ENCODE data around the gene RAN.
"Not testable (repeated sequence)": the region's sequence is repeated elsewhere in the genome, so short reads cannot be mapped to it uniquely, and the experiment has no call there.

RAN gene

DNA sequence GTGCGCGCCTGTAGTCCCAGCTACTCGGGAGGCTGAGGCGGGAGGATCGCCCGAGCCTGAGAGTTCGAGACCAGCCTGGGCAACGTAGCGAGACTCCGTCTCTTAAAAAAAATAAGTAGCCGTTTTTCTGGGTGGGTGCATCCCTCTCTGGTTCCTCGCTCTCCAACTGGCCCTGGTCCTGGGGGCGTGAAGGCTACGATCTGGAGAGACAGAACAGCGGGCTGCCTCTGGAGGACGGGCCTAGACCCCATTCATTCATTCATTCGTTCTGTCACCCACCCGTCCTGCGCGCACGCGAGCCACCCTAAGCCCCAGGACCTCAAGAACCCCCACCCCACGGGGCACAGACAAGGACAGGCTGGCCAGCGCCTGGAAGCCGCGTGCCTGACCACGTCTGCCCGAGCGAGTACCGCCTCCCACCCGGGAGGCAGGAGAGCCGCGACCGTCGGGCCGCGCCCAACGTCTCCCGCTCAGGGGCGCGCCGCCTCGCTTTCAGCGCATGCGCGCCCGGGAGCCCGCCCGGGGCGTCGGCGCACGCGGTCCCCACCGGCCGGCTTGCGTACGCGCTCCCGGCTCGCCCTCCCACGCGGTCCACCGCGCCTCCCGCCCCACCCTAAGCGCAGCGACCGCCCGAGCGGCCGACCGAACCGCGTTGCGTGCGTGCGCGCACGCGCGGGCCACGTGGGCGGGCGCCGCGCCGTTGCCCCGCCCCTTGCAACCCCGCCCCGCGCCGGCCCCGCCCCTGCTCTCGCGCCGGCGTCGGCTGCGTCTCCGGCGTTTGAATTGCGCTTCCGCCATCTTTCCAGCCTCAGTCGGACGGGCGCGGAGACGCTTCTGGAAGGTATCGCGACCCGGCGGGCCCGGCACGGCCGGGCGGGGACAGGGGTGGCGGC lies at the start of gene RAN:
Gene RAN, plus strand, starts transcription at position 781 of the 893 bp plus-strand sequence. CDS start 528 bp downstream, outside the sequence.
- peak; percentile 92 for DNase-seq (ENCODE audit: low spot score)

DNA sequence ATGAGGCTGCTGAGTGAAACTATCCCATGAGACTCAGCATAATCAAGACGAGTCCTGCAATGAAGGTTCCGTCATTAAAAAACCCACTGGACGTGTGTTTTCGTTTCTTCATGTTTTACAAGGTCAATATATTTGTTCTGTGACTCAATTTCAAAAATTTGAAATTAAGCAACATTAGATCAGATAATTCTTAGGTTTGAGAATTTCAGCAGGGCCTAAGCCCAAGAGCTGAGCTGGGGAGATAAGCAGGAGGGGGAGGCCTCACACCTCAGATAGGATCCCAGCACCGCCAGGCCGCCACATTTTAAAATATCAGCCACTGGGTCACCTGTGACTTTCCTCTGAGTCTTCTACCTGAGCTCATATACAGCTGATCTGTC lies 46.1 kb upstream of the RAN start:
- DNase-seq (ENCODE audit: low spot score): no peak

DNA sequence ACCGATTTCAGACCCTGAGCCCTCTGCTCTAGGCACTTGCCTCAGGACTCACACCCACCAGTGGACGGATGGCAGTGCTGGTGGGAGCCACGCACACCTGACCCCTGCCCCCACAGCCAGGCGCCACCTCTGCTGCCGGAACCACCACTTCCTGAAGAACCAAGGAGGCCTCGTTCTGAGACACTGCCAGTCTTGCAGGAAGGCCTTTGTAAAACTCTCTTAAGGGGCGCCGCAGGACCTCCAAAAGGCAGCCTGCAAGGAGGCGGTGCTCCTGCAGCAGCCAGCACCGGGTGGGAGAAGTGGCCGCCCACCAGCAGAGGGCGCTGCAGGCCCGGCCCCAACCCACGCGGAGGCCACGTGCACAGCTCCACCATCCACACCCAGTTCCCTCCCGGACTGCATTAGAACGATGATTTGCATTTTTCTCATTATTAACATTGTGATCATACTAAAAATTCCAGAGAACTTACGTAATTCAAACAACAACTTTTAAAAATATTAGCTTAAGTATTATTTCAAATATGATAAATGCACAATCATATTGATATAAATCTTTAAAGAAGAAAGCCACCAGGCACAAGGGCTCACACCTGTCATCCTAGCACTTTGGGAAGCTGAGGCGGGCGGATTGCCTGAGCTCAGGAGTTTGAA lies 45.6 kb upstream of the RAN start:
- peak; percentile 44 for DNase-seq (ENCODE audit: low spot score)

DNA sequence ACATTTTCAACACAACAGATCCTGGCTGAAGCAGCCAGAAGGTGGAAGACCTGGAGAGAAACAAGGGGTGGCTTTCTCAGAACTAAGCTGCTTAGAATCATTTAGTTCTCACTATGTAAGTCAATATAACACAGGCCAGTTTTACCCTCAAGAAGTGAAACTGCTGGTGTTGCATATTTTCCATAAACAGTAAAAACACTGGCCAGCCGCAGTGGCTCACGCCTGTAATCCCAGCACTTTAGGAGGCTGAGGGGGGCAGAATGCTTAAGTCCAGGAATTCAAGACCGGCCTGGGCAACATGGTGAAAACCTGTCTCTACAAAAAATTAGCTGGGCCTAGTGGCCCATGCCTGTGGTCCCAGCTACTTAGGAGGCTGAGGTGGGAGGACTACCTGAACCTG lies 44.4 kb upstream of the RAN start:
- DNase-seq (ENCODE audit: low spot score): no peak

DNA sequence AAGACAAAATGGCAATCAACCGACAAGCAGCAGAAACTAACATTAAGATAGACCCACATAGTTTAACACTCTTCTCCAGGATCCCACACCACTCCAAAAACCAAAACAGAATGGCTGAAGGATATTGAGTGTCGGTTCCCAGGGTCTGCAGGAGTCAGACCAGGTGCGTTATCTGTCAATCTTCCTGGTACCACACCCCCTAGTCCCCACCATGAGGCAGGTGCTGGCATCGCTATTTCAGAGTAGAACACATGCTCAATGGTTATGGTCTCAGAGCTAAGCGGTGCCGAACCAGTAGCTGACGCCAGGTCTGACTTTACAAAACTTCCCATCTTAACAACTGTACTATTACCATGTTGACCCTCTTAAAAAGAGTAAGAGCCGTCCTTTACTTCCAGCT lies 43.0 kb upstream of the RAN start:
- DNase-seq (ENCODE audit: low spot score): no peak

DNA sequence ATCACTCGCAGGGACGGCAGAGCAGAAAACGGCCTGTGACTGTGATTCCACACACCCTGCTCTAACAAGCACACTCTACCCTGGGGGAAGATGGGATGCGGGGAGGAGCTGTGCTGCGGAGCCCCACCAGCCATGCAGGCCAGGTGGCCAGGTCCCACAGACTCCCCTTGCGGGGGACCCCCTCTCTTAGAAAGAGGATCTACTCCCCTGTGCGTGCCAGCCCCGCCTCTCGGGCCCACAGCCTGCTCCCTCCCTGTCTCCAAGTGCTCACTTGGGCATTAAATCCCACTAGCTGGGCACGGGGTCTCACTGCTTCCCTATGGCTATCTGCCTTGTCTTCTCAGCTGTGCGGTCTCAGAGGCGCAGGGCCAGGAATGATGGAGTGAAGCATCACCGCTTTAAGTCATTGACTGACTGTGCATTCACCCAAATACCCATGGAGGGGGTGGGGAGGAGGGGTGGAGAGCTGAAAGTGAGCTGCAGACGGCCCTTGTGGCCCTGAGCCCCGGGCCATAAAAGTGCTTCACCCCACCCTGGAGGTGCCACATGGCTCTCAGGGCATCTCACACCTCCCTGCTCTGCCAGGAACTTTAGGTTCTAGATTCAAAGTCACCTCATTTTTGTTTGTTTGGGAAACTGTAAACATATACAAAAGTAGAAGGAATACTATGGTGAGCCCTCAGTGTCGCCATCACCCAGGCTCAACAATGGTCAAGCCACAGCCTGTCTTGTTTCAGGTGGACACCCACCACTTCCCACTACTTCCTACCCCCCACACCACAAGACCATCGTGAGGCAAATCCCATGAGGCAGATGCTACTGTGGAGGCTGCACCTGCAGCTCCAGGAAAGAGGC lies 42.2 kb upstream of the RAN start:
- no peak for DNase-seq (ENCODE audit: low spot score)

DNA sequence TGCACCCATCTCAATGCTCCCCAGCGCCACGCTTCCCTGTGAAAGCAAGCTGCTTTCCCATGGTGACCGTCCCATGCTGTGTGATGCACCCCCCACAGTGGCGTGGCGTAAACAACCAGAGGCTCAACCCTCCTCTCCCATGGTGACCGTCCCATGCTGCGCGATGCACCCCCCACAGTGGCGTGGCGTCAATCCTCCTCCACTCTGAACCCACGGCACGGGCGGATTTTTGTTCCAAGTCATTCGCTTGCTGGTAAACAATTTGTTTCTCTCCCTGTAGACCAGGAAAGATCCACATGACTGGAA lies 41.7 kb upstream of the RAN start:
- no peak for DNase-seq (ENCODE audit: low spot score)

DNA sequence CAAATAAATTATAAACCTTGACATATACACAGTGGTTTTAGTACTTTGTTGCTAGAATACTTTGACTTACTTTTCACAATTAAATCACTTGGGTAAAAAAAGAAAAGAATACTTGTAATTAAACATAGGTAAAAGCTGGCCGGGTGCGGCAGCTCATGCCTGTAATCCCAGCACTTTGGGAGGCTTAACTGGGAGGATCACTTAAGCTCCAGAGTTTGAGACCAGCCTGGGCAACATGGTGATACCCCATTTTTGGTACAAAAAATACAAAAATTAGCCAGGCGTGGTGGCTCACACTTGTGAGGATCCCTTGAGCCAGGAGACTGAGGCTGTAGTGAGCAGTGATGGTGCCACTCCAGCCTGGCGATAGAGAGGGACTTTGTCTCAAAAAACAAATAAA lies 40.6 kb upstream of the RAN start:
- no peak for DNase-seq (ENCODE audit: low spot score)

DNA sequence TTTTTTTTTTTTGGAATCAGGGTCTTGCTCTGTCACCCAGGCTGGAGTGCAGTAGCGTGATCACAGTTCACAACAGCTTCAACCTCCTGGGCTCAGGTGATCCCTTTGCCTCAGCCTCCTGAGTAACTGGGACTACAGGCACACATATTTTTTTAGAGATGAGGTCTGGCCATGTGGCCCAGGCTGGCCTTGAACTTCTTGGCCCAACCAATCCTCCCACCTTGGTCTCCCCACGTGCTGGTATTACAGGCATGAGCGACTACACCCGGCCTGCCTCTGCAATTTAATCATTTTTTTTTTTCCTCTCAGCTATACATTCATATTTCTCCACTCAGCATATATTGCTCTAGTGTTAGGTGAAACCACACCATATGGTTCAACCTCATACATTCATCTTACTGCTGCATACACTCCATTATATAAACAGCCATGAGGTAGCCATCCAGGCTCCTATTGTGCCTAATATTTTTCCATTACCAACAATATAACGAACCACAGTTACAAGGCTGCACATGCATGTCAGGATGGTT lies 39.9 kb upstream of the RAN start:
- DNase-seq (ENCODE audit: low spot score): no peak

DNA sequence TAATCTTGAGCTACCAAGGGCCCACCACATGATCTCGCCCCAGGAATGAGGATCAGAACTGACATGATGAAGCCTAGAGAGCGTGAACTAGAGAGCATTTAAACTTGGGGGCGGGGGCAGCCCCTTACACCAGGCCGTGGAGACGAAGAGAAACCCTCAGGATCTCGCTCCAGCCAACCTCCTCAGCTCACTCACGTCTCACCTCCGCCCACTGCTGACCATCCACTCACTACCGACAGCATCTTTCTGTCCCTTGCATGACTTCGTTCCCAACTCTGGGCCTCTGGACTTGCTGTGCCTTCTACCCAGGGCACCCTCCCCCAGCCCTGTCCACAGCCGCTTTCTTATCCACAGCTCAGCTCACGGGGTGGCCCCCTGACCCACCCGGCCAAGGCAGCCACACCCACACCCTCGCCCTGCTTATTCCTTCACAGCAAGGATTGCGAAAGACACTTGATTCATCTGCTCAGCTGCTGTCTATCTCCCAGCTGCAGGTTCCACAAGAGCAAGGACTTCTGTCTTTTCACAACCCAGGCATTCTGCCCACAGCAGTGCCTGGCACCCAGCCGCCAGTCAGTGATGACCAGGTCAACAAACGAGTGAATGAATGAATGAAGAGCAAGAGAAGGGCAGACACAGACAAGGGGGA lies 39.2 kb upstream of the RAN start:
- DNase-seq (ENCODE audit: low spot score): no peak

DNA sequence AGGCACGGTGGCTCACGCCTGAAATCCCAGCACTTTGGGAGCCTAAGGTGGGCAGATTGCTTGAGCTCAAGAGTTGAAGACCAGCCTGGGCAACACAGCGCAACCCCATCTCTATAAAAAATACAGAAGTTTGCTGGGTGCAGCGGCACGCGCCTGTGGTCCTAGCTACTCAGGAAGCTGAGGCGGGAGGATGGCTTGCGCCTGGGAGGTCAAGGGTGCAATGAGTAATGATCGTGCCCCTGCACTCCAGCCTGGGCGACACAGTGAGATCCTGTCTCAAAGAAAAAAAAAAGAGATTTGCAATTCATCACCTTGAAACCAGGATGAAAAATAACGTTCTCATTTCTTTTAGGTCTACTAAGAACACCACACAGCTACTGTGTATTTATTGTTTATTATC lies 36.9 kb upstream of the RAN start:
- no peak for DNase-seq (ENCODE audit: low spot score)

DNA sequence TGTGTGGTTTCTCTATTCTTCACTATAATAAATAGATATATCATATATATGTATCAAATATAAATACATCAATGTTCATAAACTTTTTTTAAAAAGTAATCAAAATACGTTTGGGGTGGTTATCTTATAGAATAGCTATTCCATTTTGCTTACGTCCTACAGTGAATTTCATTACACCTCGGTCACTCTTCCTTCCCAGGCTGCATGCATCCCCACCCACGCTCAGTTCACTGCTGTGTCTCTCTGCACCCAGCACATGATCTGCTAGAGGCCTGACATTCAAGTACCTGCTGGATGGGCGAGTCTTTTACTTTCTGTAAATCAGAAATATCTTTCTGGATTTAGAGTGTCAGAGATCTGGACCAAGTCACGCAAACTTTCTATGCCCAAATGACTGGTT lies 36.4 kb upstream of the RAN start:
- DNase-seq (ENCODE audit: low spot score): no peak

DNA sequence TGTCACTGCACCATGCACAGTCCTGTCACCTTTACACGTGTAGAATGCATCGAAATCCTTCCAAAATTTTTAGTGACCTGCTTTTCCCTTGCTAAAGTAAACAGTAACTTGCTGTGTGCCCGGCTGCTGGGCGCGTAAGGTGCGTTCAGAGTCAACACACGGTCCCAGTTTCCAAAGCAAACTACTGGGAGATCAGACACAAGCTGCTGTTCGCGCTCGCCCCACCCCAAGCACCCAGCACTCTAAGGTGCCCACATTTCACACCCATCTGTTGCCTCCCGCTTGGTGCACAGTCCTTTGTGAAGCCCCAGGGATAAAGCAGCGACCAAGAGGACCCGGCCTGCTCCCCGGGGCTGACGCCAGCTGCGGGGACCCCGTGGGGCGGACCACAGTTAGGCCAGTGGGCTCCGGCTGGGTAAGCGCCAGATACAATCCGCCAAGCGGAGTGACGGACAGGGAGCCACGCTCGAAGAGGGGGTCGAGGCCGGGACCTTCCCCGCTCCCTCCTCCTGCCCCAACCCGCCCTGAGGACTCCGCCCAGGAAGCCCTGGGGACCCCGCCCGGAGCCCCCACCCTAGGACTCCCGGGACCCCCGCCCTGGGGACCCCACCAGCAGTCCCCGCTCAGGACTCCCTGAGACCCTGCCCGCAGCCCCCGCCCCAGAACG lies 33.4 kb upstream of the RAN start:
- peak; percentile 42 for DNase-seq (ENCODE audit: low spot score)

DNA sequence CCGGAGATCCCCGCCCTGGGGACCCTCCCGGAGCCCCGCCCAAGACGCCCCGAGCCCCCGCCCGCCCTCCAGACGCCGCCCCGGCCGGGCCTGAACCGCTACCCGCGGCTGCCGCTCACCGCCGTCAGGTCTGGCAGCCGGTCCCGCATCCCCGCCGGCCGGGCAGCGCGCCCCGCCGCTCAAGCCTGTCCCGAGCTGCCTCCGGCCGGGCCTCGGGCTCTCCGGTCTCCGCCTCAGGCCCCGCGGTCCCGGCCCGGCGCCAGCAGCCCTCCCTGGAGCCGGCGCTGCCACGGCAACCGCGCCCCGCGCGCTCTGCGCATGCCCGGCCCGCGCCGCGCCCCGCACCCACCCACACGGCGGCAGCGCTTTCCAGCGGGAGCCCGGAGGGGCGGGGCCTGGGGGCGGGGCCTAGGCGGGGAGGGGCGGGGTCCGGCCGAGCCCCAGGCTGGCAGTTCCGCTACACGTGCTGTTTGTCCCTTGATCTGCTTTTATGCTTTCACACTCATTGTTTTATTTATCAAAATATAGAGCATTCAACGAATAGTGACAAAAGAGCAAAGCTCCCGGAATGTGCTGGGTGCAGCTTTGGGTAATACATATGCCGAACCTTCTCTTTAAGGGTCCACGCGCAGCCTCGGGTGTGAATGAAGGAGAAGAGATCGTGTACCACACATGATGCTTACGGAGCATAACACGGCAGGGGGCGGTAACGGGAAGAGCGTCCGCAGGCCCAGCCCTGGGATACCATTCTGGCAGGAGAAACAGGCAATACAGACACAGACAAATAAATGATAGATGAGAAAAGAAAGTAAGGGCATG lies 32.7 kb upstream of the RAN start, which contains the start of gene STX2:
Gene STX2, minus strand, starts transcription at position 300 of the 819 bp plus-strand sequence. Its CDS starts 151 bp downstream, at position 149.
- DNase-seq (ENCODE audit: low spot score): peak; percentile 77

DNA sequence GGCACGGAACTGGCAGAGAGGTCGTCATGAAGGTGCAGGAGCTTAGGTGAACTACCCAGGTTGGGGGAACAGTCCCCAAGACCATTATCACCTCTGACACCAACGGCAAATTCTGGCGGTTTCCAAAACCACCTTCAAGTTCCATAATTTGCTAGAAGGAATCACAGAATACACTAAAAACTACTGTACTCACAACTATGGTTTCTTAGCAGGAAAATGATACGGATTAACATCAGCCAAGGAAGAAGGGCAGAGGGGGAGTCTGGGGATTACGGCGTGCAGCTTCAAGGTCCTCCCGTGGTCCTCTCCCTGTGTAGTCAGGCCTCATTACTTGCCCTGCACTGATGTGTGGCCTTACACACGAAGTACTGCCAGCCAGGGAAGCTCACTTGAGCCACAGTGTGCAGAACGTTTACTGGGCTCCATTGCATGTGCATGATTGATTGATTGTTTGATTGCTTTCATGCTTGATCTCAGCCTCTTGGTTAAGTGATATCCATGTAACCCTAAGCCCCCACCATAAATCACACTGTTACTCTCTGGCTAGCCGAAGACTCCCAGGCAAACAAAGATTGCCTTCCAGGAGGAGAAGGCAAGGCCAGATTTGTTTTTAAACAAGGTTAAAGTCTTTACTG lies 32.0 kb upstream of the RAN start:
- DNase-seq (ENCODE audit: low spot score): no peak

DNA sequence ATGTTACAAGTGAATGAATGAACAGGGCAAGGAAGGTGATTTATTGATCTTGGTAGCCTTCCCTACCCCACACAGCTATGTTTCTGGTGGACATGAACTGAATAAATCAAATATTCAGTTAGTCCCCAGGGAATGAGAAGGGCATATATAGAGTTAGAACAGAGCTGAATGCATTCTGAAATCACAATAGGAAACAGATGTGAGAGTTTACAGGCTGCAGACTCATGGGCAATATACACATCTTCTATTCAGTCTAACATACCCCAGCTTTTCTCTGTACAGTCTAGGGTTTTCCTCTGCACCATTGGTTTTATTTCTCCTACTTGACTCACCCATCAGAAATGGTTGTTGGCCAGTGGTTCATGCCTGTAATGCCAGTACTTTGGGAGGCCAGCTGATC lies 25.5 kb upstream of the RAN start:
- no peak for DNase-seq (ENCODE audit: low spot score)

DNA sequence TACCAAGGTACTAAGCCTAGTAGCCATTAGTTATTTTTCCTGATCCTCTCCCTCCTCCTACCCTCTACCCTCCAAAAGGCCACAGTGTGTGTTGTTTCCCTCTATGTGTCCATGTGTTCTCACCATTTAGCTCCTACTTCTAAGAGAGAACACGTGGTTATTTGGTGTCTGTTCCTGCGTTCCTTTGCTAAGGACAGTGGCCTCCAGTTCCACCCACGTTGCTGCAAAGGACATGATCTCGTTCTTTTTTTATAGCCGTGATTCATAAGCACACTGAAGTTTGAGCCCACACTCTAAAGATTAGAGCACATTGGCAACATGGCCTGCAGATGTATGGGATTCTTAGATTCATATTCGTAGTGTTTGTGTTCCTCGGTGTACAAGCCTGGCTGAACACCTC lies 24.8 kb upstream of the RAN start:
- DNase-seq (ENCODE audit: low spot score): peak; percentile 13

DNA sequence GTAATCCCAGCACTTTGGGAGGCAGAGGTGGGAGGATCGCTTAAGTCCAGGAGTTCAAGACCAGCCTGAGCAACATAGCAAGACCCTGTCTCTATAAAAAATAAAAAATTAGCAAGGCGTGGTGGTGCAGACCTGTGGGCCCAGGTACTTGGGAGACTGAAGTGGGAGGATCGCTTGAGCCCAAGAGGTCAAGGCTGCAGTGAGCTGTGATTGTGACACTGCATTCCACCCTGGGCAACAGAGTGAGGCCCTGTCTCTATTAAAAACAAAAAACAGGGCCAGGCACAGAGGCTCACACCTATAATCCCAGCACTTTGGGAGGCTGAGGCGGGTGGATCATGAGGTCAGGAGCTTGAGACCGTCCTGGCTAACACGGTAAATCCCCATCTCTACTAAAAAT lies 23.8 kb upstream of the RAN start:
- DNase-seq (ENCODE audit: low spot score): not testable (repeated sequence)

DNA sequence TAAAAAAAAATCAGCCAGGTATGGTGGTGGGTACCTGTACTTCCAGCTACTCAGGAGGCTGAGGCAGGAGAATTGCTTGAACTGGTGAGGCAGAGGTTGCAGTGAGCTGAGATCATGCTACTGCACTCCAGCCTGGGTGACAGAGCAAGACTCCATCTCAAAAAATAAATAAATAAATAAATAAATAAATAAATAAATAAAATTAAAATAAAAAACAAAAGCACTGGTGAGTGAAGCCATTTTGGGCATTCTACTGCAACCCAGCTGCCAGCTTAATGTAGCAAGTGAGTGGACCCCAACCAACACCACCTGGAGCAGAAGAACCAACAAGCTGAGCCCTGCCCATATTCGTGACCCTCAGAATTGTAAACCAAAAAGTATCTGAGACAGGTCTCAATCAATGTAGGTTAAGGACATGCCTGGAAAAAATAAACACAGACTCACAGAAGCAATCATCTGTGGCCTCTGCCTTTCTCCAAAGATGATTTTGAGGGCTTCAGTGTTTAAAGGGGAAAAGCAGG lies 23.0 kb upstream of the RAN start:
- DNase-seq (ENCODE audit: low spot score): not testable (repeated sequence)

Data from RKO (cell line).